GM18517 (cell line): ENCODE measurements around the gene ADCY5.

Experiments
- ATAC-seq: cut with Tn5 transposase; IDR thresholded peaks from one replicate; pipeline ENCODE4 v1.9.1; 2021; ENCODE audit warnings: mild to moderate bottlenecking, moderate library complexity; ENCODE audit not compliant: unreplicated experiment

The ADCY5 gene

GRCh38 chr3:123372686-123373473 is 76.0 kb downstream of the ADCY5 start:
- no peak for ATAC-seq

DNA sequence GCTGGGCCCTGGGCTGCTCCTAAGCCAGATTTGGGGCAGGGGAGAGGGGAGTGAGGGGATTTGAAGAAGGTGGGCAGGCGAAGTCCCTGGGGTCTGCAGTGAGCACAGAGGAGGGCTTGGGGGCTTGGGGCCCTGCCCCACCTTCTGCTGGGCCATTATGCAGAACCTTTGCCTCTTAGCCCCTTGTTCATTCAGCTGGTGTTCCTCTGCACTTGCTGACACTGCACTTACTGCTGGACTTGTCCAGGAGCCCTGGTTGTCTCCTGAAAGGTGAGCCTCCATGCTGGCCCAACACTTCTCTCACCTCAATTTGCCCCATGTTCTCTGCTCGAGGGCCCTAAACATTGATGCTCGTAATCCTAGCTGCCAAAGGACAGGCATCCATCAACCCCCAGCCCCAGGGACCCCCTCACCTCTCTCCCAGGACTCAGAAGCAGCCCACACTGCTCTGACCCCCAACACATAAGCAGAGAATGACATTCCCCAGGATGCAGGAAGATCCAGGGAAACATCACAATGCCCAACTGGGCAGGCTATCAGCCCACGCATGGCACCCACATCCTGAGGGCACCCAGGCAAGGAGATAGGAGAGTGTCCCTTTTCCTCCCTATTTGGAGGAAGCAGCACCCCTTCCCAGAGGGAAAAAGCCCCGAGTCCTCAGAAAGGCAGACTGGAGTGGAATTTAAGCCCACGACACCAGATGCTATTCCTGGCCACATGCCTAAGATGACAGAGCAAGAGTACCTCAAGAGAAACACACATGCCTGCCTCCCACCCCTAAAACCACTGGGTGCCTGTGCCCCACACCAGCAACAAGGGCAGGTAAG is 76.8 kb downstream of the ADCY5 start:
- ATAC-seq, result no peak

DNA sequence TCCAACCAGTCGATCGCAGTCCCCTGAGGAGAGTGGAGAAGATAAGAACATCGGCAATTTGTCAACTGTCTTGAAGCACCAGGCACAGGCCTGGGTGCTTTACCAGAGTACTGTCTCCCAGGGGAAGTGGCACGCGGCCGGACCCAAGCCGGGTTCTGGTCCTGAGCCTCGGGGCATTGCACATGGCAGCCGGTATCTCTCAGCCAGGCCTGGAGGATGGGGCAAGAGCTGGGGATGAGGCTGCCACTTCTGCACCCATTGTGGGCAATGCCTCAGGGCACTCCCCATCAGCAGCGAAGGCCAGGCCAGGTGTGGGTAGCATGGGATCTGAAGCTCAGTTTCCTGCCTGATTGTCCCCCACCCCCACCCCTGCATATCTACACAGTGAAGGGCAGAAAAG is 77.5 kb downstream of the ADCY5 start:
- no peak for ATAC-seq

GRCh38 chr3:123370819-123371218 is 78.1 kb downstream of the ADCY5 start:
- no peak for ATAC-seq

GRCh38 chr3:123369085-123369484 is 79.8 kb downstream of the ADCY5 start:
- no peak for ATAC-seq

DNA sequence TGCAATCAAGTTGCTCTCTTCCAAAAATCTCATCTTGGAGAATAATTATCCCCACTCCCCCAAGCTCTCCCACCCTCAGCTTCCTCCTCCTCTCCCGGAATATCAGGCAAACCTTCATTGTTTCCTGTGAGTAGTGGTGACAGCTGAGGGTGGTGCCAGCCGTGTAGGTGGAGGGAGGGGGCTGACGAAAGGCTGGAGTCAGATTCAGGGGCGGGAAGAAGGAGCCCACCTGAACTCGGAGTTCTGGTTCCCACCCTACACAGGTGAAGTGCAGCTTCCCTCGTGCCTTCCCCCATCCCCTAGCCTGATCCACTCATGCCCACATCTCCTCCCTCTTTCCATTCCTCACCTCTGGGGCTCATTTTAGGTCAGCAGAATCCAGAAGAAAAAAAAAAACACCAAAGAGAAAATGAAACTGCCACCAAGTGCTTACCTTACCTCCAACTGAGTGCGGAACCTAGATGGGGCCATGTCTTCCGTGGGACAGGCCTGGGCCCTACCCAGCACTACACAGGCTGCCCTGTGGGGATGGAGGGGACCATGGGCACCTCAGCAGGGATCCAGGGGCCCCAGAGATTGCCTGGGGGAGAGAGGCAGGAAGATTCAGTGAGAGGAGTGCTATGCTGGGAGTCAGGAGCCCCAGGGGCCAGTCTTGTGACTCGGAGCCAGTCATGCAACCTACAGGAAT is 81.3 kb downstream of the ADCY5 start:
- no peak for ATAC-seq

GRCh38 chr3:123365450-123366143 is 83.3 kb downstream of the ADCY5 start:
- no peak for ATAC-seq

DNA sequence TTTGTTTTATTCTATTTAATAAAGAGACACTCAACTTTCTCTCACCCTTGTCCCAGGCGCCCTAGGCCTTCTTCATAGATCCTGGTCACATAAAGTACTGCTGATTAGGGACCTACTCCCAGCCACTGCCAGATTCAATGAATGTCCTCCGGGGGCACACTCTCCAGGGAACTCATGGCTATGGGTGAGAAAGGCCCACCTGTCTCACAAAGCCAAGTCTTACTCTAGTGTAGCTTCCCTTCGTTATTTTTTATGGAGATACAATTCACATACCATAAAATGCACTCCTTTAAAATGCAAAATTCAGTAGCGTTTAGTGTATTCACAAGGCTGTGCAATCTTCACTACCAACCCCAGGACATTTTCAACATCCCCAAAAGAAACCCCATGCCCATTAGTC is 87.8 kb downstream of the ADCY5 start:
- no peak for ATAC-seq

DNA sequence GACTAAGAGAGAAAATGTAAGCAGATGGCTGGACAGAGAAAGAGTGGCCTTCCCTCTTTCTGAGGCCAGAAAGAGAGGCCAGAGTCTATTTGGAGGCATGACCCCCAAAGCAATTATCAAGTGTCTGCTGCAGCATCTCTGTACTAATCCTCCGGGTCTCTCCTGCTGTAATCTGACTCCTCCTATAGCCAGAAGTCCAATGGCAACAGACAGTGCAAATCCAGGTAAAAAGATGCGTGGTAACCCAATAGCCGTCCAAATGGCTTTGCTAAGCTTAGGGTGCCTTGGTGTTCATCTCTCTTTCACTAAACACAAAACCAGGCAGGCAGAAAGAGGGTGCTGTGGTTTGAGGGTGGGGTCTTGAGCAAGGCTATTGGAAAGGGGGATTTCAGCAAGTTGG is 91.6 kb downstream of the ADCY5 start:
- ATAC-seq, result no peak

DNA sequence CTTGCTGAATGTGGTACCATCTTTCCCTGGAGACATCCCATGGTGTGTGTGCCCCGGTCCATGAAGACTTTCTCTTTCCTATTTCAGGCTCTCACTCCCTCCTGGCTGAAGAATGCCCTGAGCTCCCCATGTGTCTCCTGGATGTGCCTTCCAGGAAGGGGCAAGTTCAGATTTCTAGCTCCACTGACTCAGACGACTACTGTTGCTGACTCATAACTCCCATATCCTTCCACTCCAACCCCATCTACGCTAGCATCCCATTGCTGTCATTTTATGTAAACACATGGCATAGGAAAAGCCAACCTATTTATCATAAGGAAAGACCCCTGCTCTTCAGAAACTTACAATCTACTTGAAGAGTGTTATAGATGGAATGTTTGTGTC is 95.0 kb downstream of the ADCY5 start:
- no peak for ATAC-seq

- ATAC-seq, result no peak
Observed at GRCh38 chr3:123353227-123353849, 95.6 kb downstream of the ADCY5 start.

GRCh38 chr3:123352134-123352554 is 96.7 kb downstream of the ADCY5 start:
- ATAC-seq, result no peak

DNA sequence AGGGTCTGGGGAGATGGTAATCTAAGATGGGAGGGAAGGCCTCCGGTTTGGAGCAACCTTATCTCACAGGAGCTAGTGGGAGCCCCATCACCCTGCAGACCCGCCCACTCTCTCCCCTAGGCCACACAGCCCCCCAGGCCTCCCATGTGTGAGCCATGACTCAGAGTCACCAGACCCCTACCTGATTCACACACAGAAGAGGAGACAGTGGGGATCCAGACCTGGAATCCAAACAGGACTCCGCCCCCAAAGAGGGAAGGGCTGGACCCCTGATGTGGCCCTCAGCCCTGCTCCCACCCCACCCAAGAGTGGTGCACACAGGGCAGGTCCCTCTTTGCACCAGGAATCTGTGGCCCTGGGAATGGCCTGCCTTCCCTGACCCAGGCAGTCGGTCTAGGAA is 97.4 kb downstream of the ADCY5 start:
- no peak for ATAC-seq

DNA sequence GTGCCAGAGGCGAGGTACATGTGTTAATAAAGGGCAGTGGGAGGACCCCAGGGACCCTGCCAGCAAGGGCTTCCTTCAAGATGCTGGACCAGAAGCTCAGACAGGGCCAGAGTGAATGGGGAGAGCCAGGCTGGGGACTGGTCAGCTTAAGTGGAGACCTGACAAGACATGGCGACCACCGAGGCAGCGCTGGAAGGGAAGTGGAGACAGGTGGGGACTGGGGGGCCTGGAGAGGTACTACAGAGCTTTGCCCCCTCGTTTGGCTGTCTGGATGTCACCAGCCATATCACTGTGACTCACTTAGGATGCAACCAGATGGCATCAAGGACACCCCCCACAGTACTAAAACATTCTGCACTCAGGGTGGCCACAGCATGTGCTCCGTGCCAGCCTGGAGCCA is 97.9 kb downstream of the ADCY5 start:
- ATAC-seq, result no peak

GRCh38 chr3:123349566-123350435 is 99.1 kb downstream of the ADCY5 start:
- no peak for ATAC-seq

- no peak for ATAC-seq
Observed at GRCh38 chr3:123349201-123349535, 99.7 kb downstream of the ADCY5 start.

DNA sequence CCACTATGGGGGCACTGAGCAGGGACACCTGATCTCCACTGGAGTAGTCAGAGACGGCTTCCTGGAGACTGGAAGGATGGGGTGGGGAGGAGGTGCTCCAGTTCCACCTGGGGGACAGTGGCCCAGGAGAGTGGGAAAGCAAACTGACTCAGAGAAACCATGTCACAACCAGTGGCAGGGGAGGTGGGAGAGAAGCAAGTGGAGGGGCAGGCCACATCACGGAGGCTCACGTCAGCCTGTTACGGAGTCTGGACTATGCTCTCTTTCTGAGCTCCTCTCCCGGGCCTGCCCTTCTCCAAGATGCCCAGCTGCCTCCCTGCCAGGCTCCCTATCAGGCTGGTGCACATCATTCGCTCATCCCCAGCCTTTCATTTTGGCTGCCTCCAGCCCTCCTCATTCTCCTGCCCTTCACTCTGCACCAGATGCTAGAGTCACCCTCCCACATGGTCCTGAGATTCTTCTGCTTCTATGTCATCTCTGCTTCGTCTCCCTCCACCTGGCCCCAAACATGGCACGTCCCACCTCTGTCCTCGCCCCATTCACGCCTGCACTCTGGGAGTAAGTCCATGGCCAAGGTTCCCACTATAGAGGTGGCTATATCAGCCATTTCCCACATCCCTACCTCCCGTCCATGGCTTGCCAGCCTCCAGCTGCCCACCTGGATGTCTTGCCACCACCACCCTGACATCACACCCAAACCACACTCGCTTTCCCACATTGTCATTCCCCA is 100.3 kb downstream of the ADCY5 start:
- ATAC-seq, result no peak

GRCh38 chr3:123347691-123348264 is 101.1 kb downstream of the ADCY5 start:
- ATAC-seq, result no peak

DNA sequence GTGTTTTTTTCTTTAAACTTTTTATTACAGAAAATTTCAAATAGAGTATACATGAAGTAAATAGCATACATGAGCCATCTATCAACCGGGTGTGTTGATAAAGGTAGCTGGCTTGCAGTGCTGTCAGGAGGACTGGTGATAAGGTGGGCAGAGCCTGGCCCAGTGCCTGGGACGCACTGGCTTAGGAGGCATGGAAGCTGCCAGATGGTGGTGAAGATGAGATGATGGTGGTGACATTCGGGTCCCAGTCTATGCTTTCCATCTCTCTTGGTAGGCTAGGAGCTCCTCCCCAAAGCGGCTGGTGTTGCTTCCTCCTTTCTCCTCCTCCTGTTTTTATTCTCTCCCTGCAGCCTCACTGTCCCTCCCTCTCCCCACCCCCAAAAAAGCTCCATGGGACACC is 101.7 kb downstream of the ADCY5 start:
- ATAC-seq, result no peak
